NCI-H2107 treated with DMSO at 0.1 percent for 48 hours (cell line): ENCODE measurements around the gene TSPAN4.

ENCODE experiments used
- DNase-seq: peaks from one replicate; lab custom pipeline; 2025; ENCODE audit not compliant: unreplicated experiment; lab: John Stamatoyannopoulos, UW

TSPAN4 gene

GRCh38 chr11:833114-833791 is 9.4 kb upstream of the TSPAN4 start:
- no peak for DNase-seq

DNA sequence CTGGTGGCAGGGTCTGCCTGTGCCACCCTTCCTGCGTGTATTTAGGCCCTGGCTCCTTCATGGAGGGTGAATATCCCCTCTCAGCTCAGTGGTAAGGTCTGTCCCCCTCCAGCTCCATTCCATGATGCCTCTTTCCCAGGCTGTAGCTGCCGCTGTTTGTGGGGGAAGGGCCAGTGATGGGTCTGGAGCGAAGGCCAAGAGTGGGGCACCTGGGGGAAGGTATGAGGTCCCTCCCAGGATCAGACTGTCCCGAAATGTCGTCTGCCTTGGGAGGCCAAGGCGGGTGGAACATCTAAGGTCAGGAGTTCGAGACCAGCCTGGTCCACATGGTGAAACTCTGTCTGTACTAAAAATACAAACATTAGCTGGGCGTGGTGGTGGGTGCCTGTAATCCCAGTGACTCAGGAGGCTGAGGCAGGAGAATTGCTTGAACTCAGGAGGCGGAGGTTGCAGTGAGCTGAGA is 8.8 kb upstream of the TSPAN4 start:
- DNase-seq = no peak

- no peak for DNase-seq
Observed at GRCh38 chr11:834371-835316, 8.0 kb upstream of the TSPAN4 start.

- DNase-seq = no peak
Observed at GRCh38 chr11:836274-836673, 6.4 kb upstream of the TSPAN4 start.

GRCh38 chr11:836700-837099 is 6.0 kb upstream of the TSPAN4 start:
- no peak for DNase-seq

DNA sequence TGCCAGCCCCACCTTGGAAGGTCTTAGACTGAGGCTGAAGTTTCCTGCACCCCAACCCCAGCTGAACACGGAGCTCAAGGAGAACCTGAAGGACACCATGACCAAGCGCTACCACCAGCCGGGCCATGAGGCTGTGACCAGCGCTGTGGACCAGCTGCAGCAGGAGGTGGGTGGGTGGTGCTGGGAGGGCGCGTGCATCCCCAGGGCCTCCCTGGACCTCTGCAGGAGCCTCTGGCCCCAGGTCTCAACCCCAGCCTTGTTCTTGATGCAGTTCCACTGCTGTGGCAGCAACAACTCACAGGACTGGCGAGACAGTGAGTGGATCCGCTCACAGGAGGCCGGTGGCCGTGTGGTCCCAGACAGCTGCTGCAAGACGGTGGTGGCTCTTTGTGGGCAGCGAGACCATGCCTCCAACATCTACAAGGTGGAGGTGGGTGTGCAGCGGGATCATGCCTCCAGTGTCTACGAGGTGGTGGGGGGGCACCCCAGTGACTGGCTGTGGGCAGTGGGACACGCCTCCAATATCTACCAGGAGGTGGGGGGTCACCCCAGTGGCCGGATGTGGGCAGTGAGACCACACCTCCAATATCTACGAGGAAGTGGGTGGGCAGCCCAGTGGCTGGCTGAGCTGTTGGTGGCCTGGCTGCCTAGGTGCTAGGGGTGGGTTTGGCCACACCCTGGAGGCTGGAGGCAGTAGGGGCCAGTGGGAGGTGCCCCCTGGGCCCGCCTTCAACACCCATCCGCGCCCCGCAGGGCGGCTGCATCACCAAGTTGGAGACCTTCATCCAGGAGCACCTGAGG is 5.3 kb upstream of the TSPAN4 start:
- no peak for DNase-seq

DNA sequence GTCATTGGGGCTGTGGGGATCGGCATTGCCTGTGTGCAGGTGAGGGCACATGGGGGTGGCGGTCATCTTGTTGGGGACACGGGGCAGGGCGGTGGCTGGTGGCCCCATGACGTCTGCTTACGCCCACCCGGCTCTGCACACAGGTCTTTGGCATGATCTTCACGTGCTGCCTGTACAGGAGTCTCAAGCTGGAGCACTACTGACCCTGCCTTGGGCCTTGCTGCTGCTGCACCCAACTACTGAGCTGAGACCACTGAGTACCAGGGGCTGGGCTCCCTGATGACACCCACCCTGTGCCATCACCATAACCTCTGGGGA is 4.7 kb upstream of the TSPAN4 start:
- DNase-seq = no peak

DNA sequence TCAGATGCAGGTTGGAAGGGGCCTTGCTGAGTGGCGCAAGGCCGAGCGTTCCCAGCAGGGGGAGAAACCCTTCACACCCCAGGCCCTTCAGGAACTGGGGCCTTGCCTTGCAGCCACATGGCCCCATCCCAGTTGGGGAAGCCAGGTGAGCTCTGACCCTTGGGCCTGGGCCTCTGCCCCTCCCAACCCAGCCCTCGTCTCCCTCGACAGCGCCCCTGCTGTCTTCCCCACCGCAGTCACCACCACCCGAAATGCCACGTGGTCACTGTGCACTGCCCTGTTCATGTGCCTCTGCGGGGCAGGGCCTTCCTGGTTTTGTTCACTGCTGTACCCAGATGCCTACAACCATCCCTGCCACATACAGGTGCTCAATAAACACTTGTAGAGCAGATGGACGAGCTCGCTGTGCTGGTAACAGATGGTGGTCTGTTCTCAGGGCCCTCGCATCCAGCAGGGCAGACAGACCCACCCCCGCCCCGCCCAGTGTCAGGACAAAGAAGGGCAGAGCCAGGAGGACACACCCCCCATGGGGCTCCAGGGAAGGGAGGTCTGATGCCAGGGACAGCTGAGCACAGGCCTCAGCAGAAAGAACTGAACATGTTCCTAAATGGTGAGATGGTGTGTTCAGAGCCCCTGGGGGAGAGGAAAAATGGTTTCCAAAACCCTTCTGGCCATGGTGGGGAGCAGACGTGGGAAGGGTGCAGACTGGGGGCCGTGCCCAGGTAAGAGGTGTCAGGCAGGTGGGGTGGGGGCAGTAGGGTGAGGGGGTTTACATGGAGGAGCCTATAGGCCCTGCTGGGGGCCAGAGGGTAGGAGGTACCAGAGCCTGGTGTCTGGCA is 4.0 kb upstream of the TSPAN4 start:
- DNase-seq = no peak

GRCh38 chr11:839280-839623 is 3.4 kb upstream of the TSPAN4 start:
- DNase-seq = no peak

DNA sequence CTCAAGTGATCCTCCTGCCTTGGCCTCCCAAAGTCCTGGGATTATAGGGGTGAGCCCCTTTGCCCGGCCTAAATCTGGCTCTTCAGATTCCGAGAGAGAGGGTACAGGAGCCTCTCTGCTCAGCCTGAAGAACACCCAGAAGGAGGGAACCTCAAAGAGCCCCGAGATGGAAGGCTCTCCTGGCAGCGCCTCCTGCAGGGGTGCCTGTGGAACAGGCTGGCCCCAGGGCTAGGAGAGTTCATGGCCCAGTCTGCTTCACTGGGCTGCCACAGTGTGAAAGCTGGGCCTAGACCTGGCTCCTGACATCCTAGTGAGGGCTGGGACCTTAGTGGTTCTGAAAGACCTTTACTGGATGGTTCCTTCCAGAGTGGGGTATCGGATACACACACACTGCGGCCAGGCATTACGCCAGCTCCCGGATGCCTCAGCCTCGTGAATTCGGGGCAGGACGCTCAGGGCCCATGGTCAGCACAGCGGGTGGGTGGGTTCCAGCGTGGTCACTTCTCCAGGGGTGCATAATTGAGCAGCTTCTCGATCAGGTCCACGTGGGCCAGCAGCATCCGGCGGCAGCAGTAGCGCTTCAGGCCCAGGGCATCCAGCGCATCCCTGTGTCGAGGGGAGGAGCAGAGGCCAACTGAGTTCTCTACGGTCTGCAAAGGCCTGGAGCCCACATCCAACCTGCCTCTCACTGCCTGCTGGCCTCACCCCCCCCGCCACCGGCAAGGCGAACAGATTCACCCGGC is 2.6 kb upstream of the TSPAN4 start:
- no peak for DNase-seq

DNA sequence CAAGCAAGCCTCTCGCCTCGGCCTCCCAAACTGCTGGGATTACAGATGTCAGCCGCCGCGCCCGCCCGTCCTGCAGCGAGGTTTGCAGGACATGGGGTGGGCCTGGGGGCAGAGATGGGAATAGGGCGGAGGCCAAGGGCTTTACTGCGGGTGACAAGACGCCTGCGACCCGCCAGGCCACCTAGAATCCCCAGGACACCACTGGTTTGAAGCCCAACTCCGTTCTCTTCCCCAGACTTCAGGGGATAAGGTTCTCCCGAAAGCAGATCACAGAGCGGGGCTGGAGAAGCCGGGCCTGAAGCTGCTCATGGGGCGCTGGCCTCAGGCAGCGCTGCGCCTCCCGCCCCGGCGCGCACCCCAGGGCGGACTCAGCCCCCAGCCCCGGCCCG is 677 bp upstream of the TSPAN4 start:
- no peak for DNase-seq

GRCh38 chr11:843086-843734 is 558 bp downstream of the TSPAN4 start:
- no peak for DNase-seq

- DNase-seq = no peak
Observed at GRCh38 chr11:843818-844692, 1.4 kb downstream of the TSPAN4 start.

DNA sequence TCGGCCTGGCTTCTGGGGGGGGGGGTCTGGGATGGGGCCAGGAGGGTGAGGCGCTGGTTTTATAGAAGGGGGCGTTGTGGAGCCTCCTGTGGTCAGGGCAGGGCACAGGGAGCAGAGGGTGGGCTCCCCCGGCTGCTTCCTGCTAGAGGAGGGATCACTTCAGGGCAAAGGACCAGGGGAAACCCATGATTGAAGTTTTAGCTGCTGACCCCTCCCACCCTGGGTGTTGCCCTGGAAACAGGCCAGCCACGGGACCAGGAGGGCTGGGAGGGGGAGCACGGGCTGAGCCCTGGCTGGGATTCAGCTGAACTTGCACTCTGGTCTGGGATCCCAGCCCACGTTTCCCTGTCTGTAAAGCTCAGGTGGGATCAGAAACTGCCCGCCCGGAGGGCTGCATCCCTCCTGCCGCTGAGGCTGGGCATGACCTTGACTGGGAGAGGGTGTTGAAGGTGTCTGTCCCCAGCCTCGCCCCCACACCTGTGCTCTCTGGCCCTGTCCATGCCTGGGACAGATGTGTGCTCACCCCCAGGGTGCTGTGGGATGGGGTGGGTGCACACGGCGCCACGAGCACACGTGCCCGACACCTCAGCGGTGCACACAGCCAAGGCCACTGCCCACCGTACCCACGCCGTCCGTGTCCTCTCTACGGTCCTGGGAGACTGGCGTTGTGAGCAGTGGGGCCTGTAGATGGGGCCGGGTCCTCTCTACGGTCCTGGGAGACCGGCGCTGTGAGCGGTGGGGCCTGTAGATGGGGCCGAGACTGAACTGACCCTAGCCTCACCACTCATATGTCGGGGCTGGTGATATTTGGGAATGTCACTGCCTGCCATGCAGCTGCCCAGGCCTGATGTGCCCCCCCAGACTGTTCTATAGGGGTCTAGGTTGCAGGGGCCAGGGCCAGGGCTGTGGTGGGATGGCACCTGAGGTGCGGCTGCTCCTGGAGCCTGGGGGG is 2.3 kb downstream of the TSPAN4 start:
- DNase-seq = no peak

DNA sequence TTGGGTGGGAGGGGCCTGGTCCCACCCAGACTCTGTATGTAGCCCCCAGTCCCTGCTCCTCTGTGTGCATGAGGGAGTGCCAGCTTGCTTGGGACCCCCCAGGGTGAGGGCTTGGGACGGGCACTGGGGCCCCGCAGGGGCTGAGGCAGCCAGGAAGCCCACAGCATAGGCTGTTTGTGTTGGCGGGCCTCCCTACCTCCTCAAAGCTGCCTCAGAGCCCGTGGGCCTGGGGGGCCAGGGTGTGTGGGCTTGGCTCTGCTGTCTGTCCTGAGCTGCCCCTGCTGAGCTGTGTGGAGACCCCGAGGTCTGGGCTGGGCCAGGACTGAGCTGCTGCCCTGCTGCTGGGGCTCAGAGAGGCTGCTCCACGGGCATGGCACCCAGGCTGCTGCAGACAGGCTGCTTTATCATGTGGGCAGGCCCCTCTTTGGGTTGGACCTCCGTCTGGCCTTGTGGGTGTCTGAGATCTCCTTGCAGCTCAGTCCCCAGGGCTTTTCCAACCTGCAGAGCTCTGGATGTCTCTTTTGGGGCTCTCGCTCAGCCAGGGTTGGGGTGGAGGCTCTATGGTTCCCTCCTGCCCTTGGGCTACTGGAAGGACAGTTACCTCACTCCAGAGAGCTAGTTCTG is 3.3 kb downstream of the TSPAN4 start:
- no peak for DNase-seq

- DNase-seq = no peak
Observed at GRCh38 chr11:846496-847098, 3.9 kb downstream of the TSPAN4 start.

DNA sequence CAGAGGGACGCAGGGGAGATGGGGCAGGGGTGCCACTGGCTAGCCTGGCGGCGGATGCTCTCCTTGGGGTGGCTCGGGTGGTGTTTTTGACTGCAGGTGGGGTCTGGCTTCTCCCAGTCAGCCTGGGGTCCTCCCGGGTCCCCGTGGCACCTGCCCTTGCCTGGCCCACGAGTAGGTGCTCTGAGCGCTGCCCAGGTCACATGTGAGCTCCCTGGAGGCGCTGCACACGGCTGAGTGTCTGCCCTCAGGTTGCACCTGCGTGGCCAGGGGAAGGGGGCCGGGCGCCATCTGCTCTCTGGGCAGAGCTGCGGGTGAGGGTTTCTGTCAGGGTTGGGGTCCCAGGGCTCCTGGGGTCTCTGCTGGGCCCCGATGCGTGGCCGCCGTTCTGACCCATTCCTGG is 5.2 kb downstream of the TSPAN4 start:
- DNase-seq = no peak
